PFSK-1 (cell line): Measurements from ENCODE around the gene LZTR1.

ENCODE experiments used
- POLR2AphosphoS5 ChIP-seq: IDR thresholded peaks from 2 replicates; pipeline ENCODE4 v1.6.1; 2012; ENCODE audit warnings: low read depth, mild to moderate bottlenecking, control low read depth, low read length, moderate library complexity
- SIN3A ChIP-seq: IDR thresholded peaks from 2 replicates; pipeline ENCODE4 v1.6.1; 2012; ENCODE audit warnings: mild to moderate bottlenecking, low read length, moderate library complexity, borderline replicate concordance; ENCODE audit not compliant: insufficient read depth
- TAF1 ChIP-seq: IDR thresholded peaks from 2 replicates; pipeline ENCODE4 v1.6.1; 2012; ENCODE audit warnings: low read length, control low read depth, borderline replicate concordance; ENCODE audit not compliant: insufficient read depth

DNA sequence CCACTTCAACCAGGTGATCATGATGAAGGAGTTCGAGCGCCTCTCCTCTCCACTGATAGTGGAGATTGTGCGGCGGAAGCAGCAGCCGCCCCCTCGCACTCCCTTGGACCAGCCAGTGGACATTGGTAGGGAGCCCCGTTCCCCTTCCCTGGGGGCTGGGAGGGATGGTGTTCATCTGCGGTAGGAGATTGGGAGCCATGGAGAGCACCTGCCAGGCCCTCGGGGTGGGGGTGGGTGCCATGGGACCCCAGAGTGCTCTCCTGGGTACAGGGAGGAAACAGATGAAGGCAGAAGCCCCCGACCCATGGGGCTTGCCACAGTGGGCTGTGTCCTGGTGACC lies 12.8 kb downstream of the LZTR1 start:
- TF ChIP-seq POLR2AphosphoS5: no peak
- TF ChIP-seq TAF1: no peak
- TF ChIP-seq SIN3A: no peak
